H1 (cell line): ENCODE data around the gene BABAM1. TPM values are rescaled to one million over a fixed set of nuclear protein-coding genes. Genes with fewer than 3 reads are reported as not detected.

ENCODE experiments used
- CTBP2 ChIP-seq: IDR thresholded peaks from 2 replicates; pipeline ENCODE4 v1.7.0; 2011; ENCODE audit warnings: borderline replicate concordance, mild to moderate bottlenecking, moderate library complexity, mixed read lengths, low read length; ENCODE audit not compliant: insufficient read depth, insufficient read length
- EZH2 ChIP-seq: fragments of 200-600 bp; sonication (generic); IDR thresholded peaks from 2 replicates; pipeline ENCODE4 v1.7.1; 2012; ENCODE audit warnings: low read depth, mild to moderate bottlenecking, moderate library complexity, low read length, inconsistent platforms; ENCODE audit not compliant: severe bottlenecking
- NRF1 ChIP-seq: IDR thresholded peaks from 2 replicates; pipeline ENCODE4 v1.6.1; 2011; ENCODE audit warnings: mild to moderate bottlenecking, low read depth, low read length, improper control_type of control experiment
- POLR2AphosphoS5 ChIP-seq: IDR thresholded peaks from 2 replicates; pipeline ENCODE4 v1.6.1; 2011; ENCODE audit warnings: low read depth, low read length
- USF2 ChIP-seq: IDR thresholded peaks from 2 replicates; pipeline ENCODE4 v1.6.1; 2011; ENCODE audit warnings: low read length, improper control_type of control experiment
- polyA plus RNA-seq, 7 experiments: library from polyadenylated mRNA; depleted of rRNA in 3 of 7; stranded (reverse) in 5 of 7; unstranded in 2 of 7; fragments of >200 nt in 5 of 7; fragments of 200-250 nt in 2 of 7; gene quantifications; 1 replicate in 5 of 7; 2 replicates in 1 of 7; 4 replicates in 1 of 7; pipeline versions ENCODE4 v1.2.1 to v1.2.3, GENCODE V29; 2011 to 2013; ENCODE audit warnings: missing spikeins in 2 of 7, mixed read lengths in 2 of 7
- total RNA-seq: library from RNA; stranded (reverse); fragmentation: NEBNext Ultra II Directional; extraction: Animal tissue kit (Norgen Biotek cat#: 25700); gene quantifications from 2 replicates; pipeline ENCODE4 v1.2.1, GENCODE V29; 2021

The BABAM1 gene
- total and polyA plus RNA-seq, 2 of the 8 experiments (the other 6 are each of a cell fraction or from before 2014, with no cell fraction given) = 127 to 133 TPM

GRCh38 chr19:17275441-17276175, 8.4 kb downstream of the BABAM1 start (continued):
- TF ChIP-seq USF2 = no peak
- TF ChIP-seq NRF1 = no peak
- TF ChIP-seq EZH2 = no peak
- no peak for TF ChIP-seq CTBP2
- no peak for TF ChIP-seq POLR2AphosphoS5
